GM18505 (cell line): ENCODE measurements around the gene SHISA4.

Source experiments
- ATAC-seq: cut with Tn5 transposase; IDR thresholded peaks from one replicate; pipeline ENCODE4 v1.9.1; 2021; ENCODE audit not compliant: unreplicated experiment
- POLR2A ChIP-seq: IDR thresholded peaks from 4 replicates; pipeline ENCODE4 v1.6.1; 2011; ENCODE audit warnings: borderline replicate concordance; ENCODE audit not compliant: insufficient read depth, insufficient read length; ENCODE audit errors: extremely low read depth

Gene SHISA4

GRCh38 chr1:201914456-201915235, 25.9 kb downstream of the SHISA4 start:
- no peak for ATAC-seq
- no peak for TF ChIP-seq POLR2A

DNA sequence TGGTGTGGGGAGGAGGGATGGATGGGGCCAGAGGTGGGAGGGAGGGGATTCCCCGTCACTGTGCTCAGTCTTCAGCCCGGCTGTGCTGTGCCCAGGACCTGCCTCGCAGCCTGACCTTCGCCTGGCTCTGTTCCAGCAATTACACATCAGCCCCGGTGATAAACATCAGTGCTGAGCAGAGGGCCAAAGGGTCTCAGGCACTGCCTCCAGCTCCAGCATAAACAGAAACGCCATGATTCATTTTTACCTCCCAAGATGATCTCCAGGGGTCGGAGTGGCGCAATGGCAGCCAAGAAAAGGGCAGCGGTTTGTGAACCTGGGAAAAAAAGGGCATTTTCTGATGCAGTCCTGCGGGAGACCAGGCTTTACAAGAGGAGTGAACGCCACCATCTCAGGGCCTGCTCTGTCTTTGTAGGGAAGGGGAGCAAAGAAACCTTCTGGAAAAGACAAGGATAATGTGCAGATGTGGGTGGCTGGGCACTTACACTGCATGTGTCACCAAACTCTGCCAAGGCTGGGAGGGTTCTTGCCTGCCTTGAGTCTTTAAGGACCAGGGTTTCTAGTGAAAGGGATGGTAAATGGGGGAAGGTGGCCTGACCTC, 28.1 kb downstream of the SHISA4 start:
- no peak for ATAC-seq
- TF ChIP-seq POLR2A = no peak

GRCh38 chr1:201917362-201918033, 28.8 kb downstream of the SHISA4 start:
- TF ChIP-seq POLR2A = no peak
- no peak for ATAC-seq

- TF ChIP-seq POLR2A = no peak
- ATAC-seq = no peak
These were observed 29.6 kb downstream of the SHISA4 start for GRCh38 chr1:201918343-201918742.

GRCh38 chr1:201921952-201922558, 33.4 kb downstream of the SHISA4 start:
- ATAC-seq = no peak
- no peak for TF ChIP-seq POLR2A

DNA sequence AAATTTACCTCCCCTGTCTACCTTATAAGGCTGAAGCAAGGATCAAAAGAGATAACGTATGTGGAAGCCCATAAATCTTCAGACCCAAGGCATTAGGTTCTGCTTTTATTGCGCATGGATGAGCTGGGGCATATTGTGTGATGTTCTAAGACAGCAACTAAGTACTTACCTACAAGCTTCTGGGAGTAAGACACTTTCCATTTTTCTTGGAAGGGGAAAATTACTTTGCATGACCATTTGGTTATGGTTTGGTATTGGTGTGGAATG, 36.5 kb downstream of the SHISA4 start:
- no peak for TF ChIP-seq POLR2A

DNA sequence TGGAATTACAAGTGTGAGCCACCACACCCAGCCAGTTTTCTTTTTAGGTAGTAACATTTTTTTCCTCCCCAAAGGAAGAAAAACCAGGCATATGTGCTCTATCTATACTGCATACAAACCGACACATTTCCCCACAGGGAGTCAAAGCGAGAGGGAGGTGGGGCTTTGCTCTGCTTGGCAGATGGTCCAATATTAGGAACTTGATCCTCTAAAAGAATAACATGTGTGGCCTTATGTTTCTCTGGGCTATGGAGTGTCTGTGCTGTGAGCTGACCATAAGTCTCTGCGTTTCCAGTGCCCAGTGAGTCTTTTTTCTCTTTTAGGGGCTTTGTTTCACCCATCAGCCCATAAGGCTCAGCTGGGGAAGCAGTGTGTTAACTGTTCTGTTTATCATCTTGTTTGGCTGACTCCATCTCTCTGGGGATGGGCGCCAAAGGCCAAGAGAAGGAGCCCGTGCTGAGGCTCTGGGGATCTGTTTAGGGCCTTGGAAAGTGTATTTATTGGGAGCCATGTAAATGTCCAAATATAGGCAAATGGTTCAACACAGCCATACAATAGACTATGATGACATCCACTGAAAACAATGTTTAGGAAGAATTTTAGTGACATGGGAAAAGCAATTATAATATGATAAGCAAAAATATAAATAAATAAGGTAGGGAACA, 37.4 kb downstream of the SHISA4 start:
- ATAC-seq = no peak
- no peak for TF ChIP-seq POLR2A

More for the DNA sequence above, 36.5 kb downstream of the SHISA4 start:
- ATAC-seq = no peak

GRCh38 chr1:201928266-201928665, 39.6 kb downstream of the SHISA4 start:
- no peak for ATAC-seq
- no peak for TF ChIP-seq POLR2A

- no peak for TF ChIP-seq POLR2A
- ATAC-seq = no peak
These were observed 41.4 kb downstream of the SHISA4 start for GRCh38 chr1:201930137-201930536.

GRCh38 chr1:201930803-201931202, 42.1 kb downstream of the SHISA4 start:
- no peak for ATAC-seq
- no peak for TF ChIP-seq POLR2A

DNA sequence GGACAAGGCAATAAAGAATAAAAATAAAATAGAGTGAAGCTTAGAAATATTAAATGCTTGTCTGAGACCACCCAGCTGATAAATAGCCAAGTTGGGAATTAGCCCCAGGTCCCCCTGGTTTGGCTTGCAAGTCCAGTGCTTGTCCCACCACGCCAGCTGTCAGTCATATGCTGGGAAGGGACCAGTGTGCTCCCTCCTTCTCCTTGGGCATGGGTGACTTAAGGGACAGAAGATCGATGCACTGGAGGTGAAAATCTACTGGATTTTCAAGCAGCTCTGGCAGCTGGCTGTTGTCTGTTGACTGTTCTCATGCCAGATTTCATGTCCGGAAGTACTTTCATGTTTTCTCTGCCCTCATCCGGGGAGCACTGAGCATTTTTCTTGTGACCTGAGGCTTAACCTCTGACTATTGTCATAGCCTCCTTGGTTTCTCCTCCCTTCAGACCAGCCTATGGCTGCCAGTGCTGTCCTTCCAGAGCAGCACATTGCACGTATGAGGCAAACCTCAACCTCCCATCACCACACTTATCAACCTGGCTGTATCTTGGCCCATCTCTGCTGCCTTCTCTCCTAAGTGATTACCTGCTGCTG, 45.2 kb downstream of the SHISA4 start:
- no peak for TF ChIP-seq POLR2A
- no peak for ATAC-seq

DNA sequence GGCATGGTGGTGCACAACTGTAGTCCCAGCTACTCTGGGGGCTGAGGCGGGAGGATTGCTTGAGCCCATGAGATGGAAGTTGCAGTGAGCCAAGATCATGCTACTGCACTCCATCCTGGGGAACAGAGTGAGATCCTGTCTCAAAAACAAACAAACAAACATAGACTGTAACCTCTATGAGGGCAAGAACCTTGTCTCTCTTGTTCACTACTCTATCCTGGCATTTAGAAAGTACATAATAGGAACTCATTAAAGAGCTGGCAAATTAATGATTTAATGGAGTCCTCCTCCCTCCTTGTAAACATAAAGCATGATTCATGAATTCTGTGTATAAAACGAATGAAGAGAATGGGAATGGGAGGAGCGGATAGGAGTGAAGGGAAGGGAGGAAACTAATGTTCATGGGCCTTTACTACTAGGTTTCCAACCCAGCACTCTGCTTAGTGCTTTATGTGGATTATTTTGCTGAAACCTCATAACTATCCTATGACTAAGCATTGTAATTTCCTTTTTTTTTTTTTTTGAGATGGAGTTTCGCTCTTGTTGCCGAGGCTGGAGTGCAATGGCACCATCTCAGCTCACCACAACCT, 49.0 kb downstream of the SHISA4 start:
- no peak for ATAC-seq
- TF ChIP-seq POLR2A = no peak
